Neural cell (in vitro differentiated cells): ENCODE measurements around the gene TMEFF1.

ENCODE experiments used
- EP300 ChIP-seq: fragments of 450-650 bp; conservative IDR thresholded peaks from 2 replicates; pipeline ENCODE4 v1.6.1; 2014; ENCODE audit warnings: antibody characterized with exemption, mild to moderate bottlenecking, moderate library complexity; ENCODE audit not compliant: poor library complexity, severe bottlenecking
- EZH2 ChIP-seq: fragments of 200-600, 300-800 bp; shearing (Covaris generic), sonication (generic); IDR thresholded peaks from 2 replicates; pipeline ENCODE4 v1.6.1; 2014; ENCODE audit warnings: antibody characterized with exemption, low read length, borderline replicate concordance, mild to moderate bottlenecking; ENCODE audit not compliant: insufficient read depth, poor library complexity, severe bottlenecking
- MXI1 ChIP-seq: fragments of 450-650 bp; conservative IDR thresholded peaks from 2 replicates; pipeline ENCODE4 v1.6.1; 2014; ENCODE audit warnings: antibody characterized with exemption, mild to moderate bottlenecking; ENCODE audit not compliant: poor library complexity, severe bottlenecking
- POLR2AphosphoS5 ChIP-seq: IDR thresholded peaks from 2 replicates; pipeline ENCODE4 v1.6.1; 2012
- SMC3 ChIP-seq: fragments of 450-650 bp; conservative IDR thresholded peaks from 2 replicates; pipeline ENCODE4 v1.6.1; 2014; ENCODE audit warnings: antibody characterized with exemption, mild to moderate bottlenecking, moderate library complexity; ENCODE audit not compliant: poor library complexity
- TF ChIP-seq, protein P1 (sequence below): fragments of 450-650 bp; IDR thresholded peaks from 2 replicates; pipeline ENCODE4 v1.5.1; 2014; ENCODE audit warnings: antibody characterized with exemption, mild to moderate bottlenecking, moderate library complexity; ENCODE audit not compliant: poor library complexity, severe bottlenecking
- TF ChIP-seq, protein P2 (sequence below): IDR thresholded peaks from 2 replicates; pipeline ENCODE4 v1.6.1; 2012; ENCODE audit warnings: borderline replicate concordance

DNA sequence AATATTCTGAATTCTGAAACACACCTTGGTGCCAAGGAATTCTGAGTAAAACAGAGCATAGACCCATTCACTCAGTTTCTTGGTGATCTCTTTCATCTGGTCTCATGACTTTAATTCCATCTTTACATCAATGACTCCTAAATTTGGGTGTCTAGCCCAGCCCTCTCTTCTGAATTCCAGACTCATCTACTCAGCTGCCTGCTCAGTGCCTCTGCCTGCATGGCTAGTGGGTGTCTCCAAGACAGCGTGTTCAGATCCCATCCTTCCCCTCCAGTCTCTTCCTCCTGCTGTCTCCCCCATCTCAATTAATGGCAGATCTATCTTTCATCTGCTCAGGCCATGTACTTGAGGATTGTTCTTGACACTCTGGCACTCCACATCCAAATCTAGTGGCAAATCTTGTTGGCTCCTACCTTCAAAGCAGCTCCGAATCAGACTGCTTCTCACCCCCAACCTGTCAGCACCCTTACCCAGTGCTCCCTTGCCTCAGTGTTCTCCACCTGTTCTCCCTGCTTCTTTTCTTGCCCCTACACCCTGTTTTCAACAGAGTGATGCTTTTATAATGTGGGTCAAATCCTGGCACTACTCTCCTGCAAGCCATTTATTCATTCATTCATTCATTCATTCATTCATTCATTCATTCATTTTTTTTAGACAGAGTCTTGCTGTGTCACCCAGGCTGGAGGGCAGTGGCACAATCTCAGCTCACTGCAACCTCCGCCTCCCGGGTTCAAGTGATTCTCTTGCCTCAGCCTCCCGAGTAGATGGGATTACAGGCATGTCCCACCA, 110.3 kb downstream of the TMEFF1 start:
- TF ChIP-seq POLR2AphosphoS5: no peak
- TF ChIP-seq EZH2: no peak
- TF ChIP-seq, protein P1, sequence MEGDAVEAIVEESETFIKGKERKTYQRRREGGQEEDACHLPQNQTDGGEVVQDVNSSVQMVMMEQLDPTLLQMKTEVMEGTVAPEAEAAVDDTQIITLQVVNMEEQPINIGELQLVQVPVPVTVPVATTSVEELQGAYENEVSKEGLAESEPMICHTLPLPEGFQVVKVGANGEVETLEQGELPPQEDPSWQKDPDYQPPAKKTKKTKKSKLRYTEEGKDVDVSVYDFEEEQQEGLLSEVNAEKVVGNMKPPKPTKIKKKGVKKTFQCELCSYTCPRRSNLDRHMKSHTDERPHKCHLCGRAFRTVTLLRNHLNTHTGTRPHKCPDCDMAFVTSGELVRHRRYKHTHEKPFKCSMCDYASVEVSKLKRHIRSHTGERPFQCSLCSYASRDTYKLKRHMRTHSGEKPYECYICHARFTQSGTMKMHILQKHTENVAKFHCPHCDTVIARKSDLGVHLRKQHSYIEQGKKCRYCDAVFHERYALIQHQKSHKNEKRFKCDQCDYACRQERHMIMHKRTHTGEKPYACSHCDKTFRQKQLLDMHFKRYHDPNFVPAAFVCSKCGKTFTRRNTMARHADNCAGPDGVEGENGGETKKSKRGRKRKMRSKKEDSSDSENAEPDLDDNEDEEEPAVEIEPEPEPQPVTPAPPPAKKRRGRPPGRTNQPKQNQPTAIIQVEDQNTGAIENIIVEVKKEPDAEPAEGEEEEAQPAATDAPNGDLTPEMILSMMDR: no peak
- TF ChIP-seq MXI1: no peak
- TF ChIP-seq, protein P2, sequence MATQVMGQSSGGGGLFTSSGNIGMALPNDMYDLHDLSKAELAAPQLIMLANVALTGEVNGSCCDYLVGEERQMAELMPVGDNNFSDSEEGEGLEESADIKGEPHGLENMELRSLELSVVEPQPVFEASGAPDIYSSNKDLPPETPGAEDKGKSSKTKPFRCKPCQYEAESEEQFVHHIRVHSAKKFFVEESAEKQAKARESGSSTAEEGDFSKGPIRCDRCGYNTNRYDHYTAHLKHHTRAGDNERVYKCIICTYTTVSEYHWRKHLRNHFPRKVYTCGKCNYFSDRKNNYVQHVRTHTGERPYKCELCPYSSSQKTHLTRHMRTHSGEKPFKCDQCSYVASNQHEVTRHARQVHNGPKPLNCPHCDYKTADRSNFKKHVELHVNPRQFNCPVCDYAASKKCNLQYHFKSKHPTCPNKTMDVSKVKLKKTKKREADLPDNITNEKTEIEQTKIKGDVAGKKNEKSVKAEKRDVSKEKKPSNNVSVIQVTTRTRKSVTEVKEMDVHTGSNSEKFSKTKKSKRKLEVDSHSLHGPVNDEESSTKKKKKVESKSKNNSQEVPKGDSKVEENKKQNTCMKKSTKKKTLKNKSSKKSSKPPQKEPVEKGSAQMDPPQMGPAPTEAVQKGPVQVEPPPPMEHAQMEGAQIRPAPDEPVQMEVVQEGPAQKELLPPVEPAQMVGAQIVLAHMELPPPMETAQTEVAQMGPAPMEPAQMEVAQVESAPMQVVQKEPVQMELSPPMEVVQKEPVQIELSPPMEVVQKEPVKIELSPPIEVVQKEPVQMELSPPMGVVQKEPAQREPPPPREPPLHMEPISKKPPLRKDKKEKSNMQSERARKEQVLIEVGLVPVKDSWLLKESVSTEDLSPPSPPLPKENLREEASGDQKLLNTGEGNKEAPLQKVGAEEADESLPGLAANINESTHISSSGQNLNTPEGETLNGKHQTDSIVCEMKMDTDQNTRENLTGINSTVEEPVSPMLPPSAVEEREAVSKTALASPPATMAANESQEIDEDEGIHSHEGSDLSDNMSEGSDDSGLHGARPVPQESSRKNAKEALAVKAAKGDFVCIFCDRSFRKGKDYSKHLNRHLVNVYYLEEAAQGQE: no peak
- no peak for TF ChIP-seq EP300
- no peak for TF ChIP-seq SMC3
